Chondrocyte (in vitro differentiated cells): ENCODE results near the gene CEBPB. TPM values are rescaled to one million over a fixed set of nuclear protein-coding genes. Genes with fewer than 3 reads are reported as not detected.
"Not testable (repeated sequence)": the region's sequence is repeated elsewhere in the genome, so short reads cannot be mapped to it uniquely, and the experiment has no call there.

Experiments used
- DNase-seq: peaks from one replicate; pipeline ENCODE4 v3.0.0; 2021; ENCODE audit warnings: mixed read lengths, low spot score
- H3K27ac Mint-ChIP-seq: one replicate; pipeline ENCODE4 v1.8.0; 2021; ENCODE audit warnings: mild to moderate bottlenecking, moderate library complexity, mixed read lengths; ENCODE audit not compliant: unreplicated experiment
- H3K27me3 Mint-ChIP-seq: 2 replicates; pipeline ENCODE4 v1.8.0; 2021; ENCODE audit warnings: low read depth, mixed read lengths
- H3K36me3 Mint-ChIP-seq: 2 replicates; pipeline ENCODE4 v1.8.0; 2021; ENCODE audit warnings: low read depth, mixed read lengths
- H3K4me1 Mint-ChIP-seq: 2 replicates; pipeline ENCODE4 v1.8.0; 2021; ENCODE audit warnings: low read depth, mild to moderate bottlenecking, mixed read lengths
- H3K4me3 Mint-ChIP-seq: one replicate; pipeline ENCODE4 v1.8.0; 2021; ENCODE audit warnings: mild to moderate bottlenecking, moderate library complexity, mixed read lengths; ENCODE audit not compliant: unreplicated experiment
- H3K9me3 Mint-ChIP-seq: 2 replicates; pipeline ENCODE4 v1.8.0; 2021; ENCODE audit warnings: low read depth, mixed read lengths
- CTCF ChIP-seq: fragments of 200-600 bp; sonication (generic); IDR thresholded peaks from 2 replicates; pipeline ENCODE4 v1.5.0; 2021; ENCODE audit warnings: antibody characterized with exemption, mild to moderate bottlenecking, moderate library complexity
- total RNA-seq: library from RNA; stranded (reverse); gene quantifications from 3 replicates; pipeline ENCODE4 v1.2.1, GENCODE V29; 2021

CEBPB gene
- total RNA-seq, 1 donor from 2014 or later, result 81.4 TPM

GRCh38 chr20:50172347-50173013 lies 18.1 kb upstream of the CEBPB start:
- peaks cover 18% of the 10 kb centered on the region for H3K4me1 Mint-ChIP-seq
- no peaks in the 10 kb centered on the region for H3K36me3 Mint-ChIP-seq
- TF ChIP-seq CTCF, result no peak
- DNase-seq, result no peak
- H3K4me3 Mint-ChIP-seq, result peak overlapping the region; percentile 70
- no peaks in the 10 kb centered on the region for H3K27me3 Mint-ChIP-seq
- H3K9me3 Mint-ChIP-seq, result peaks cover 3% of the 10 kb centered on the region
- peak overlapping the region; percentile 4 for H3K27ac Mint-ChIP-seq

GRCh38 chr20:50174456-50174855 lies 16.2 kb upstream of the CEBPB start:
- no peak overlapping the region for H3K4me3 Mint-ChIP-seq
- H3K27me3 Mint-ChIP-seq, result no peaks in the 10 kb centered on the region
- H3K9me3 Mint-ChIP-seq, result peaks cover 1% of the 10 kb centered on the region
- H3K27ac Mint-ChIP-seq, result no peak overlapping the region
- no peak for TF ChIP-seq CTCF
- peaks cover 13% of the 10 kb centered on the region for H3K4me1 Mint-ChIP-seq
- DNase-seq, result no peak
- no peaks in the 10 kb centered on the region for H3K36me3 Mint-ChIP-seq

- Mint-ChIP-seq H3K27ac (peak overlapping the region; percentile 36), H3K4me1 (peaks cover 12% of the 10 kb centered on the region), H3K36me3 (no peaks in the 10 kb centered on the region), H3K27me3 (no peaks in the 10 kb centered on the region), H3K4me3 (no peak overlapping the region), H3K9me3 (no peaks in the 10 kb centered on the region)
- DNase-seq, result no peak
- no peak for TF ChIP-seq CTCF
Observed at GRCh38 chr20:50175938-50176933, 14.4 kb upstream of the CEBPB start.

GRCh38 chr20:50178672-50179071 lies 12.0 kb upstream of the CEBPB start:
- H3K4me3 Mint-ChIP-seq, H3K27ac Mint-ChIP-seq, H3K9me3 Mint-ChIP-seq, DNase-seq, H3K27me3 Mint-ChIP-seq, H3K36me3 Mint-ChIP-seq, H3K4me1 Mint-ChIP-seq: not testable (repeated sequence)

- H3K27me3 Mint-ChIP-seq, result no peaks in the 10 kb centered on the region
- H3K27ac Mint-ChIP-seq, result no peak overlapping the region
- TF ChIP-seq CTCF, result no peak
- no peaks in the 10 kb centered on the region for H3K36me3 Mint-ChIP-seq
- H3K4me1 Mint-ChIP-seq, result peaks cover 1% of the 10 kb centered on the region
- H3K9me3 Mint-ChIP-seq, result no peaks in the 10 kb centered on the region
- DNase-seq, result no peak
- no peak overlapping the region for H3K4me3 Mint-ChIP-seq
Observed at GRCh38 chr20:50181344-50181743, 9.3 kb upstream of the CEBPB start.
